CD14-positive monocyte (primary cell): ENCODE data around the gene COCH. TPM values are rescaled to one million over a fixed set of nuclear protein-coding genes. Genes with fewer than 3 reads are reported as not detected.

Experiments
- DNase-seq, 3 donors: peaks; one replicate each; pipeline ENCODE4 v3.0.0-alpha.2; 2011 to 2022
- H2AFZ ChIP-seq: 2 replicates; pipeline ENCODE4 v1.6.0; 2012; ENCODE audit warnings: mild to moderate bottlenecking, low read depth, low read length, inconsistent platforms; ENCODE audit not compliant: insufficient read depth, poor library complexity, severe bottlenecking
- H3K27ac ChIP-seq, 2 donors: 1 replicate in 1 of 2; 2 replicates in 1 of 2; pipeline ENCODE4 v1.5.1; 2012 to 2013; ENCODE audit warnings: low read length in 2 of 2, control low read depth in 1 of 2, inconsistent platforms in 1 of 2, low read depth in 1 of 2, mild to moderate bottlenecking in 1 of 2
- H3K27me3 ChIP-seq, 2 donors: one replicate each; pipeline versions ENCODE4 v1.6.0 to v1.6.1; 2011 to 2013; ENCODE audit warnings: low read length in 2 of 2; ENCODE audit not compliant: control insufficient read depth in 2 of 2, insufficient read depth in 2 of 2
- H3K36me3 ChIP-seq, 2 donors: replicated peaks in 1 of 2; 1 replicate in 1 of 2; 2 replicates in 1 of 2; pipeline versions ENCODE4 v1.5.1 to v1.6.1; 2012 to 2013; ENCODE audit warnings: low read length in 2 of 2, control low read depth in 1 of 2, inconsistent platforms in 1 of 2, mild to moderate bottlenecking in 1 of 2; ENCODE audit not compliant: insufficient read depth in 2 of 2, control insufficient read depth in 1 of 2
- H3K4me1 ChIP-seq, 2 donors: 1 replicate in 1 of 2; 2 replicates in 1 of 2; pipeline versions ENCODE4 v1.5.1 to v1.6.1; 2012 to 2013; ENCODE audit warnings: low read length in 2 of 2, control low read depth in 1 of 2, inconsistent platforms in 1 of 2, mild to moderate bottlenecking in 1 of 2, moderate library complexity in 1 of 2; ENCODE audit not compliant: insufficient read depth in 2 of 2, control insufficient read depth in 1 of 2
- H3K4me2 ChIP-seq: replicated peaks from 2 replicates; pipeline ENCODE3; 2012; ENCODE audit warnings: low read length, moderate library complexity, mild to moderate bottlenecking; ENCODE audit not compliant: poor library complexity, severe bottlenecking; ENCODE audit errors: extremely low read depth
- H3K4me3 ChIP-seq, 3 experiments: fragments of 200-600 bp in 1 of 3; sonication (generic) in 1 of 3; replicated peaks in 1 of 3; 1 replicate in 2 of 3; 2 replicates in 1 of 3; pipeline ENCODE4 v1.5.1; 2011 to 2013; ENCODE audit warnings: low read length in 3 of 3, mild to moderate bottlenecking in 3 of 3, control low read depth in 2 of 3, low read depth in 2 of 3, inconsistent platforms in 1 of 3, moderate library complexity in 1 of 3
- H3K79me2 ChIP-seq: 2 replicates; pipeline ENCODE4 v1.6.0; 2012; ENCODE audit warnings: mild to moderate bottlenecking, control low read depth, inconsistent platforms, low read length, moderate library complexity; ENCODE audit not compliant: insufficient read depth
- H3K9ac ChIP-seq: 2 replicates; pipeline ENCODE4 v1.6.0; 2017; ENCODE audit warnings: low read length, mild to moderate bottlenecking; ENCODE audit not compliant: insufficient read depth, poor library complexity, severe bottlenecking
- H3K9me3 ChIP-seq, 2 donors: replicated peaks in 1 of 2; 1 replicate in 1 of 2; 2 replicates in 1 of 2; pipeline versions ENCODE4 v1.5.1 to v1.6.1; 2012 to 2013; ENCODE audit warnings: low read length in 2 of 2, control low read depth in 1 of 2; ENCODE audit not compliant: control insufficient read depth in 1 of 2, insufficient read depth in 1 of 2
- H4K20me1 ChIP-seq: 2 replicates; pipeline ENCODE4 v1.6.0; 2012; ENCODE audit warnings: mild to moderate bottlenecking, low read length, control low read depth, moderate library complexity; ENCODE audit not compliant: insufficient read depth
- H3K27ac Mint-ChIP-seq, 7 donors: one replicate each; pipeline ENCODE4 v1.8.0; 2020; ENCODE audit warnings: mild to moderate bottlenecking in 7 of 7, mixed read lengths in 7 of 7, moderate library complexity in 6 of 7, inconsistent platforms in 2 of 7
- H3K27me3 Mint-ChIP-seq, 3 donors: one replicate each; pipeline ENCODE4 v1.8.0; 2021 to 2022; ENCODE audit warnings: low read depth in 3 of 3, mild to moderate bottlenecking in 3 of 3, mixed read lengths in 3 of 3, moderate library complexity in 3 of 3, inconsistent platforms in 1 of 3
- H3K36me3 Mint-ChIP-seq, 2 donors: one replicate each; pipeline ENCODE4 v1.8.0; 2020; ENCODE audit warnings: mixed read lengths in 2 of 2, inconsistent platforms in 1 of 2, mild to moderate bottlenecking in 1 of 2
- H3K4me1 Mint-ChIP-seq: one replicate; pipeline ENCODE4 v1.8.0; 2020; ENCODE audit warnings: mild to moderate bottlenecking, mixed read lengths
- H3K4me3 Mint-ChIP-seq, 2 donors: one replicate each; pipeline ENCODE4 v1.8.0; 2020; ENCODE audit warnings: mild to moderate bottlenecking in 2 of 2, mixed read lengths in 2 of 2, moderate library complexity in 1 of 2
- H3K9me3 Mint-ChIP-seq, 7 donors: one replicate each; pipeline ENCODE4 v1.8.0; 2020 to 2022; ENCODE audit warnings: mixed read lengths in 7 of 7, mild to moderate bottlenecking in 6 of 7, moderate library complexity in 6 of 7, inconsistent platforms in 2 of 7
- CTCF ChIP-seq: fragments of 200-600 bp; IDR thresholded peaks from one replicate; pipeline ENCODE4 v1.8.0; 2022; ENCODE audit warnings: antibody characterized with exemption, mild to moderate bottlenecking
- WGBS: methylation state at CpG from one replicate; pipeline ENCODE4 v1.1.5; 2013; ENCODE audit warnings: missing lambda C conversion rate; ENCODE audit not compliant: insufficient coverage; 5-methylcytosine and 5-hydroxymethylcytosine counted together
- intact Hi-C, 2 donors: fragments of 100-400 bp; cut with micrococcal nuclease; formaldehyde crosslinking; loops; one replicate each; pipeline versions ENCODE4 v1.15.0 to v1.15.1; 2023
- polyA plus RNA-seq, 3 donors: library from polyadenylated mRNA; depleted of rRNA in 1 of 3; unstranded in 2 of 3; stranded (reverse) in 1 of 3; fragments of 300-500 nt in 2 of 3; fragments of >200 nt in 1 of 3; fragmentation: Illumina TruSeq in 2 of 3; gene quantifications; 1 replicate in 2 of 3; 2 replicates in 1 of 3; pipeline ENCODE4 v1.2.3, GENCODE V29; 2012 to 2021

Gene COCH
- polyA plus RNA-seq, 3 donors, result 0.48 to 2.0 (median 0.87) TPM

GRCh38 chr14:30829853-30830252, 44.5 kb upstream of the COCH start:
- WGBS, result 100% methylated on average over 1 of the region's 4 CpGs
- no peaks in the 10 kb centered on the region for H4K20me1 ChIP-seq
- peaks cover 28 to 30% of the 10 kb centered on the region in 2 donors for H3K9me3 ChIP-seq
- no peak overlapping the region for H3K4me3 ChIP-seq
- peaks cover 0 to 3% of the 10 kb centered on the region in 2 donors for H3K36me3 Mint-ChIP-seq
- no peaks in the 10 kb centered on the region for H3K36me3 ChIP-seq
- peaks cover 13 to 40% (median 34%) of the 10 kb centered on the region in 7 donors for H3K9me3 Mint-ChIP-seq
- H3K27me3 ChIP-seq, result no peaks in the 10 kb centered on the region
- no peaks in the 10 kb centered on the region for H3K27me3 Mint-ChIP-seq
- no peaks in the 10 kb centered on the region for H3K4me1 ChIP-seq
- H3K4me3 Mint-ChIP-seq, result no peak overlapping the region
- intact Hi-C loops, result no loop called here
- H3K4me2 ChIP-seq, result no peak overlapping the region
- no peak for DNase-seq
- no peak overlapping the region for H3K9ac ChIP-seq
- H3K27ac Mint-ChIP-seq, result no peak overlapping the region
- H3K27ac ChIP-seq, result no peak overlapping the region
- H2AFZ ChIP-seq, result no peak overlapping the region
- no peak for TF ChIP-seq CTCF
- no peaks in the 10 kb centered on the region for H3K4me1 Mint-ChIP-seq
- no peaks in the 10 kb centered on the region for H3K79me2 ChIP-seq

GRCh38 chr14:30834353-30834752, 40.0 kb upstream of the COCH start:
- Histone ChIP-seq H3K79me2 (no peaks in the 10 kb centered on the region), H3K27me3 (no peaks in the 10 kb centered on the region), H3K36me3 (no peaks in the 10 kb centered on the region), H3K4me1 (no peaks in the 10 kb centered on the region), H3K27ac (no peak overlapping the region), H3K9ac (no peak overlapping the region), H2AFZ (no peak overlapping the region), H3K4me2 (no peak overlapping the region), H4K20me1 (no peaks in the 10 kb centered on the region), H3K4me3 (no peak overlapping the region), H3K9me3 (peaks cover 10 to 22% of the 10 kb centered on the region in 2 donors)
- H3K4me1 Mint-ChIP-seq, result no peaks in the 10 kb centered on the region
- H3K27ac Mint-ChIP-seq, result no peak overlapping the region
- H3K4me3 Mint-ChIP-seq, result no peak overlapping the region
- H3K9me3 Mint-ChIP-seq, result peaks cover 10 to 27% (median 20%) of the 10 kb centered on the region in 7 donors
- no peaks in the 10 kb centered on the region for H3K36me3 Mint-ChIP-seq
- no peak for TF ChIP-seq CTCF
- no peaks in the 10 kb centered on the region for H3K27me3 Mint-ChIP-seq
- intact Hi-C loops, result no loop called here
- DNase-seq, result no peak
